Upper lobe of right lung (tissue), 1 donor: ENCODE results near the gene RNF6. TPM values are rescaled to one million over a fixed set of nuclear protein-coding genes. Genes with fewer than 3 reads are reported as not detected.

Source experiments
- ATAC-seq: fragments of 200-7000 bp; cut with Tn5 transposase; one replicate; pipeline ENCODE4 v1.9.1; 2020; ENCODE audit warnings: mild to moderate bottlenecking, moderate library complexity
- DNase-seq: peaks from one replicate; pipeline ENCODE4 v3.0.0-alpha.2; 2020
- H3K27ac ChIP-seq: fragments of 200-600 bp; one replicate; pipeline ENCODE4 v1.8.0; 2022
- H3K27me3 ChIP-seq: fragments of 200-600 bp; one replicate; pipeline ENCODE4 v1.8.0; 2022; ENCODE audit warnings: mild to moderate bottlenecking
- H3K36me3 ChIP-seq: fragments of 200-600 bp; one replicate; pipeline ENCODE4 v1.8.0; 2022
- H3K4me1 ChIP-seq: fragments of 200-600 bp; one replicate; pipeline ENCODE4 v1.8.0; 2022
- H3K4me3 ChIP-seq: fragments of 200-600 bp; one replicate; pipeline ENCODE4 v1.8.0; 2022; ENCODE audit warnings: mild to moderate bottlenecking
- H3K9me3 ChIP-seq: fragments of 200-600 bp; one replicate; pipeline ENCODE4 v1.8.0; 2022
- intact Hi-C: fragments of 100-400 bp; cut with DNase I; formaldehyde crosslinking; loops from one replicate; pipeline ENCODE4 v1.11.0; 2022
- long read RNA-seq: library from polyadenylated mRNA; unstranded; transcript quantifications from one replicate; pipeline ENCODE4 v2.0.0, GENCODE V29; 2021
- total RNA-seq: library from RNA; stranded (reverse); fragmentation: NEBNext Ultra II Directional; extraction: Animal tissue kit (Norgen Biotek cat#: 25700); gene quantifications from one replicate; pipeline ENCODE4 v1.2.1, GENCODE V29; 2021
- TF ChIP-seq, protein P1 (sequence below): fragments of 200-600 bp; IDR thresholded peaks from one replicate; pipeline ENCODE4 v1.8.0; 2022; ENCODE audit warnings: antibody characterized with exemption
- donor health status: DM: no; HTN: yes; CAD: no; lungs with severe emphysema.

Gene RNF6
- 29.5 TPM for total RNA-seq
- long read RNA-seq, transcript RNF6-201 (5 exons, 3,282 nt): minor isoform, 30 of 74 reads
- long read RNA-seq, transcript RNF6-203 (5 exons, 3,706 nt): major isoform, 31 of 74 reads
- long read RNA-seq, partial matches to known transcripts: 1 of 74 reads
- long read RNA-seq, other reads (novel, unspliced or antisense): 10 of 74 reads

DNA sequence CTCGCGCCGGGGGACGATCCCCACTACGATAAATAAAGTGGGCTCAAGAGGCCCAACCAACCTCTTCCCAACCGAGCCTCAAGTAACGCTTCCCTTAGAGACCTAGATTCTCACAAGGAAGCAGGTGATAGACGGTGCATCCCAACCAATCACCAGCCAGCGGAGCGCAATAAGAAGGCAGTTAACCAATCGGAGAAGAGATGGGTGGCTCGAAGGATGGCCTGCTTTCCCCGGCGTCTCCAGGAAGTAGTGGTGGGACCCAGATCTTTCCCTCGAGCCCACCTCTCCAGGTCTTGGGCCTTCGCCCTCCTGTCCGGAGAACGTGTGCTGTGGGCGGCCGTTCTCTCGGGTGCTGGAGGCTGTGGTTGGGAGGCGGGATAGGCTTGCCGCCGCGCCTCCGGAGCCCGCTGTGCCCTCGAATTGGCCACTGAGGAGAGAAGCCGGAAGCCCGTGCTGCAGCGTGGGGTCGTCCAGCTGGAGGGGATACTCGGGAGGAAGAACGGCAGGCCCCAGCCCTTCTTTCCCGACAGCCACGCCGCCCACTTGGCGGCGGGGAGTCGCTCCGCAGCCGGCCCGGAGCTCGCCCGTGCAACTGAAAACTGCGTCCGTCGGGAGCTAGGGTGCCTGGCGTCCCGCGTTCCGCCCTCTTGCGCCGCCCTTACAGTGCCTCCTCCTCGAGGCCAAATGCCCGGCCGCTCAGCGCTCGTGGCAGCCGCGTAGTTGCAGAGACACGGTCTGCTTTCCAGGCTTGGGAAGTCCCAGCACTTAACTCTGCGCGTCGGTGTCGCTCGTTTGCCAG, at the start of gene RNF6:
TSS of gene RNF6 (minus strand) at position 594 of the 799 bp plus-strand sequence. CDS start 2,665 bp downstream, outside the sequence.
- H3K27ac ChIP-seq: peak within 1 kb of the TSS; percentile 99
- no peaks in the 10 kb centered on the region for H3K27me3 ChIP-seq
- TF ChIP-seq, protein P1, sequence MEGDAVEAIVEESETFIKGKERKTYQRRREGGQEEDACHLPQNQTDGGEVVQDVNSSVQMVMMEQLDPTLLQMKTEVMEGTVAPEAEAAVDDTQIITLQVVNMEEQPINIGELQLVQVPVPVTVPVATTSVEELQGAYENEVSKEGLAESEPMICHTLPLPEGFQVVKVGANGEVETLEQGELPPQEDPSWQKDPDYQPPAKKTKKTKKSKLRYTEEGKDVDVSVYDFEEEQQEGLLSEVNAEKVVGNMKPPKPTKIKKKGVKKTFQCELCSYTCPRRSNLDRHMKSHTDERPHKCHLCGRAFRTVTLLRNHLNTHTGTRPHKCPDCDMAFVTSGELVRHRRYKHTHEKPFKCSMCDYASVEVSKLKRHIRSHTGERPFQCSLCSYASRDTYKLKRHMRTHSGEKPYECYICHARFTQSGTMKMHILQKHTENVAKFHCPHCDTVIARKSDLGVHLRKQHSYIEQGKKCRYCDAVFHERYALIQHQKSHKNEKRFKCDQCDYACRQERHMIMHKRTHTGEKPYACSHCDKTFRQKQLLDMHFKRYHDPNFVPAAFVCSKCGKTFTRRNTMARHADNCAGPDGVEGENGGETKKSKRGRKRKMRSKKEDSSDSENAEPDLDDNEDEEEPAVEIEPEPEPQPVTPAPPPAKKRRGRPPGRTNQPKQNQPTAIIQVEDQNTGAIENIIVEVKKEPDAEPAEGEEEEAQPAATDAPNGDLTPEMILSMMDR: no peak
- peaks cover 31% of the 10 kb centered on the region for H3K36me3 ChIP-seq
- ATAC-seq: peak; percentile 98
- H3K4me3 ChIP-seq: peak within 1 kb of the TSS; percentile 95
- intact Hi-C loops: no loop called here
- H3K9me3 ChIP-seq: no peaks in the 10 kb centered on the region
- peak; percentile 93 for DNase-seq
- H3K4me1 ChIP-seq: peaks cover 27% of the 10 kb centered on the region

GRCh38 chr13:26270707-26271106, 48.6 kb upstream of the RNF6 start:
- TF ChIP-seq, protein P1: no peak
- no peak for ATAC-seq
- Histone ChIP-seq H3K4me3 (no peak overlapping the region), H3K9me3 (no peaks in the 10 kb centered on the region), H3K36me3 (no peaks in the 10 kb centered on the region), H3K27ac (no peak overlapping the region), H3K4me1 (no peaks in the 10 kb centered on the region), H3K27me3 (no peaks in the 10 kb centered on the region)
- DNase-seq: no peak
- intact Hi-C loops: no loop called here

DNA sequence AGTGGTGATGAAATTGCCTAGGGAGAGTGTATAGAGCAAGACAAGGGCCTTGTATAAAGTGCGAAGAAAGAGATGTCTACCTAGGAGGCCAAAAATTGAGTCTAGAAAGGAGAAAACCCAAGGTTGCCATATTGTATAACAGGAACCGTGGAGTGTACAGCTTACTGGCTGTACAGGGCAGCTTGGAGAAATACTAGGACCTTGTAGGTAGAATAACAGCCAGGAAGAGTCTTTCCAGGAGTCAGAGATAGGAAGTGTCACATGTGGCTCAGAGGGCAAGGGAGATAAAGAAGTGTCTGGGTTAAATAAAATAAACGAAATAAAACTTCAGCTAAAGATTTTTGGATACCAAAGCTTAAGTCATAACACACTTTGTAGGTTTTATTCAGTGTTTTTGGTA, 44.2 kb upstream of the RNF6 start:
- TF ChIP-seq, protein P1: no peak
- no peaks in the 10 kb centered on the region for H3K4me1 ChIP-seq
- H3K27me3 ChIP-seq: no peaks in the 10 kb centered on the region
- no peaks in the 10 kb centered on the region for H3K9me3 ChIP-seq
- no peak overlapping the region for H3K27ac ChIP-seq
- no peaks in the 10 kb centered on the region for H3K36me3 ChIP-seq
- intact Hi-C loops: no loop called here
- ATAC-seq (no peak), DNase-seq (no peak)
- H3K4me3 ChIP-seq: no peak overlapping the region

DNA sequence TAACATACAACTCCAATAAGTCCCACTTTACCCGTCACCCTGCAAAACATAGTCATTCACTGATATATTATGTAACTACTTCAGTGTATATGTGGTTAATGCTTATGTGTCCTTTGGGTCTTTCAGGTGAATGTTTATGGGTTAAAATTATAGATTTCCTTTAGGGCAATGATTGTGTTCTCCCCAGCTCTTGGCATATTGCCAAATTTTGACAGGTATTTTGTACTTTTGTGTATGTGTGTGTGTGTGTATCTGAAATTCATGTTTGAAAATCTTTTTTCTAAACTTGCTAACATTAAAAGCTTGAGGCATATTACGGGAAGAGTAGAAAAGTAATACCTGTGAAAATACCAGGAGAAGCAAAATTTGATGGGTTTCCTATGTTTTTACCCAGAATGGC, 40.0 kb upstream of the RNF6 start:
- ATAC-seq (no peak), DNase-seq (no peak)
- TF ChIP-seq, protein P1: no peak
- H3K27ac ChIP-seq: no peak overlapping the region
- no peaks in the 10 kb centered on the region for H3K9me3 ChIP-seq
- no peaks in the 10 kb centered on the region for H3K27me3 ChIP-seq
- peaks cover under 1% of the 10 kb centered on the region for H3K4me1 ChIP-seq
- H3K36me3 ChIP-seq: no peaks in the 10 kb centered on the region
- no peak overlapping the region for H3K4me3 ChIP-seq
- intact Hi-C loops: no loop called here

DNA sequence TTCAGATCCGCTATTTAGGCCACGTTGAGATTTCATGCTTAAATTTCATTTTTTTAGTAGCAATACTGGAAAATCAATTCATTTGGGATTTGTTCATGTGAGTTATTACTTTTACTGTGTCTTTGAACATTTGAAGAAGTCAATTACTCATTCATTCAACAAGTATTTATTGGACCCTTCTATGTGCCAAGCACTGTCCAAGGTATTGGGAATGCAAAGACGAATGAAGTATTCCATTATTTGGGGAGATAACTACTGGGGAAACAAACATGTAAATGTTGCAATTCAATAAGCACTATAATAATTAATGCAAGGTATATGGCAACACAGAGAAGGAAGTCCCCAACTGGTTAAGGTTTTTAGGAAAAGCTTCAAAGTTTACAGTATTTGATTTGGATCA, 37.5 kb upstream of the RNF6 start:
- no peak overlapping the region for H3K27ac ChIP-seq
- no peaks in the 10 kb centered on the region for H3K9me3 ChIP-seq
- TF ChIP-seq, protein P1: no peak
- DNase-seq (no peak), ATAC-seq (no peak)
- H3K27me3 ChIP-seq: no peaks in the 10 kb centered on the region
- H3K4me3 ChIP-seq: no peak overlapping the region
- no peaks in the 10 kb centered on the region for H3K36me3 ChIP-seq
- intact Hi-C loops: no loop called here
- H3K4me1 ChIP-seq: peaks cover 20% of the 10 kb centered on the region
